Neural crest cell (in vitro differentiated cells): Measurements from ENCODE around the gene SIGMAR1. TPM values are rescaled to one million over a fixed set of nuclear protein-coding genes. Genes with fewer than 3 reads are reported as not detected.

ENCODE experiments used
- DNase-seq: peaks from one replicate; pipeline ENCODE4 v3.0.0; 2021; ENCODE audit warnings: low read depth, mixed read lengths, low spot score
- H3K27ac Mint-ChIP-seq: one replicate; pipeline ENCODE4 v1.8.0; 2021; ENCODE audit warnings: mild to moderate bottlenecking, mixed read lengths; ENCODE audit not compliant: unreplicated experiment
- H3K27me3 Mint-ChIP-seq: 2 replicates; pipeline ENCODE4 v1.8.0; 2021; ENCODE audit warnings: low read depth, mild to moderate bottlenecking, mixed read lengths
- H3K36me3 Mint-ChIP-seq: 2 replicates; pipeline ENCODE4 v1.8.0; 2021; ENCODE audit warnings: low read depth, mild to moderate bottlenecking, mixed read lengths
- H3K4me1 Mint-ChIP-seq: 2 replicates; pipeline ENCODE4 v1.8.0; 2021; ENCODE audit warnings: mixed read lengths
- H3K4me3 Mint-ChIP-seq: one replicate; pipeline ENCODE4 v1.8.0; 2021; ENCODE audit warnings: mild to moderate bottlenecking, mixed read lengths
- H3K9me3 Mint-ChIP-seq: 2 replicates; pipeline ENCODE4 v1.8.0; 2021; ENCODE audit warnings: mixed read lengths
- CTCF ChIP-seq: fragments of 200-600 bp; sonication (generic); conservative IDR thresholded peaks from 2 replicates; pipeline ENCODE4 v1.5.0; 2021; ENCODE audit warnings: antibody characterized with exemption, mild to moderate bottlenecking
- total RNA-seq: library from RNA; stranded (reverse); gene quantifications from 2 replicates; pipeline ENCODE4 v1.2.1, GENCODE V29; 2021

Gene SIGMAR1
- total RNA-seq, 1 donor from 2014 or later, result 107 TPM

GRCh38 chr9:34684145-34684544 lies 46.6 kb upstream of the SIGMAR1 start:
- peaks cover 8% of the 10 kb centered on the region for H3K36me3 Mint-ChIP-seq

GRCh38 chr9:34675869-34676268 lies 38.3 kb upstream of the SIGMAR1 start:
- H3K4me3 Mint-ChIP-seq, result no peak overlapping the region
- no peak overlapping the region for H3K27ac Mint-ChIP-seq
- no peak for DNase-seq
- peaks cover 2% of the 10 kb centered on the region for H3K36me3 Mint-ChIP-seq
- no peaks in the 10 kb centered on the region for H3K9me3 Mint-ChIP-seq
- no peaks in the 10 kb centered on the region for H3K27me3 Mint-ChIP-seq
- H3K4me1 Mint-ChIP-seq, result peaks cover 9% of the 10 kb centered on the region
- no peak for TF ChIP-seq CTCF

More at GRCh38 chr9:34684145-34684544, 46.6 kb upstream of the SIGMAR1 start:
- Mint-ChIP-seq H3K27me3 (no peaks in the 10 kb centered on the region), H3K4me3 (no peak overlapping the region), H3K4me1 (peaks cover 4% of the 10 kb centered on the region), H3K9me3 (no peaks in the 10 kb centered on the region), H3K27ac (no peak overlapping the region)
- no peak for DNase-seq
- TF ChIP-seq CTCF, result no peak

- Mint-ChIP-seq H3K4me1 (peaks cover 9% of the 10 kb centered on the region), H3K27ac (no peak overlapping the region), H3K4me3 (no peak overlapping the region), H3K27me3 (no peaks in the 10 kb centered on the region), H3K36me3 (no peaks in the 10 kb centered on the region), H3K9me3 (no peaks in the 10 kb centered on the region)
- DNase-seq, result peak; percentile 80
- TF ChIP-seq CTCF, result peak; percentile 71
Observed at GRCh38 chr9:34675048-34675714, 37.6 kb upstream of the SIGMAR1 start.

- Mint-ChIP-seq H3K4me3 (no peak overlapping the region), H3K27me3 (no peaks in the 10 kb centered on the region), H3K27ac (no peak overlapping the region), H3K9me3 (peaks cover 4% of the 10 kb centered on the region), H3K4me1 (peaks cover 9% of the 10 kb centered on the region), H3K36me3 (peaks cover 5% of the 10 kb centered on the region)
- no peak for DNase-seq
- TF ChIP-seq CTCF, result no peak
Observed at GRCh38 chr9:34674440-34674839, 36.9 kb upstream of the SIGMAR1 start.

- no peak for TF ChIP-seq CTCF
- Mint-ChIP-seq H3K4me1 (peaks cover 9% of the 10 kb centered on the region), H3K9me3 (peaks cover 8% of the 10 kb centered on the region)
Observed at GRCh38 chr9:34671307-34671706, 33.7 kb upstream of the SIGMAR1 start.

More at GRCh38 chr9:34671307-34671706, 33.7 kb upstream of the SIGMAR1 start:
- no peak overlapping the region for H3K27ac Mint-ChIP-seq
- peaks cover 20% of the 10 kb centered on the region for H3K36me3 Mint-ChIP-seq
- no peak for DNase-seq
- no peak overlapping the region for H3K4me3 Mint-ChIP-seq
- no peaks in the 10 kb centered on the region for H3K27me3 Mint-ChIP-seq
